RWPE2 (cell line): ENCODE data around the gene MAP4K2.

ENCODE experiments used
- ATAC-seq: fragments of 200-7000 bp; cut with Tn5 transposase; 3 replicates; pipeline ENCODE4 v1.9.1; 2021; ENCODE audit warnings: low read depth
- DNase-seq: peaks from one replicate; pipeline ENCODE4 v3.0.0-alpha.2; 2020; ENCODE audit warnings: low spot score
- H3K27ac ChIP-seq: fragments of 450-650 bp; 2 replicates; pipeline ENCODE4 v1.5.1; 2017; ENCODE audit warnings: mild to moderate bottlenecking; ENCODE audit not compliant: poor library complexity, severe bottlenecking
- H3K27me3 ChIP-seq: fragments of 250-450 bp; sonication (Bioruptor Pico); 2 replicates; pipeline ENCODE4 v1.5.1; 2021; ENCODE audit warnings: mild to moderate bottlenecking, moderate library complexity; ENCODE audit not compliant: insufficient read depth, poor library complexity, severe bottlenecking
- H3K36me3 ChIP-seq: fragments of 250-450 bp; sonication (Bioruptor Pico); 2 replicates; pipeline ENCODE4 v1.5.1; 2020; ENCODE audit warnings: low read depth, mild to moderate bottlenecking, moderate library complexity
- H3K4me1 ChIP-seq: fragments of 250-450 bp; sonication (Bioruptor Pico); 2 replicates; pipeline ENCODE4 v1.5.1; 2021; ENCODE audit warnings: mild to moderate bottlenecking, moderate library complexity; ENCODE audit not compliant: insufficient read depth, poor library complexity, severe bottlenecking
- H3K4me3 ChIP-seq: fragments of 250-450 bp; sonication (Bioruptor Pico); 2 replicates; pipeline ENCODE4 v1.5.1; 2021; ENCODE audit warnings: mild to moderate bottlenecking, moderate library complexity; ENCODE audit not compliant: severe bottlenecking
- H3K9me3 ChIP-seq: fragments of 250-450 bp; sonication (Bioruptor Pico); 2 replicates; pipeline ENCODE4 v1.5.1; 2021; ENCODE audit warnings: mild to moderate bottlenecking, moderate library complexity; ENCODE audit not compliant: severe bottlenecking
- CTCF ChIP-seq: fragments of 450-650 bp; IDR thresholded peaks from one replicate; pipeline ENCODE4 v1.5.1; 2017; ENCODE audit warnings: mild to moderate bottlenecking, moderate library complexity; ENCODE audit not compliant: poor library complexity, severe bottlenecking

MAP4K2 gene

GRCh38 chr11:64744544-64745188, 58.3 kb downstream of the MAP4K2 start:
- no peaks in the 10 kb centered on the region for H3K36me3 ChIP-seq
- no peak for ATAC-seq
- peak overlapping the region; percentile 25 for H3K4me3 ChIP-seq
- no peak for DNase-seq
- no peak overlapping the region for H3K27ac ChIP-seq
- no peaks in the 10 kb centered on the region for H3K9me3 ChIP-seq
- peaks cover 4% of the 10 kb centered on the region for H3K4me1 ChIP-seq
- peaks cover 23% of the 10 kb centered on the region for H3K27me3 ChIP-seq
- TF ChIP-seq CTCF: no peak

GRCh38 chr11:64743591-64744543, 59.1 kb downstream of the MAP4K2 start, which contains the start of gene RASGRP2:
Gene RASGRP2 (minus strand): TSS chr11:64744142. CDS start chr11:64742866, 1,276 bp downstream.
- Histone ChIP-seq H3K27ac (no peak within 1 kb of the TSS), H3K27me3 (peaks cover 23% of the 10 kb centered on the region), H3K36me3 (no peaks in the 10 kb centered on the region), H3K4me3 (peak within 1 kb of the TSS; percentile 25), H3K9me3 (no peaks in the 10 kb centered on the region), H3K4me1 (peaks cover 4% of the 10 kb centered on the region)
- peak; percentile 35 for TF ChIP-seq CTCF
- DNase-seq (no peak), ATAC-seq (peak; percentile 35)

- ATAC-seq: peak; percentile 48
- no peaks in the 10 kb centered on the region for H3K36me3 ChIP-seq
- no peaks in the 10 kb centered on the region for H3K9me3 ChIP-seq
- DNase-seq: no peak
- peak; percentile 81 for TF ChIP-seq CTCF
- H3K4me1 ChIP-seq: no peaks in the 10 kb centered on the region
- no peak overlapping the region for H3K27ac ChIP-seq
- H3K27me3 ChIP-seq: peaks cover 23% of the 10 kb centered on the region
- peak overlapping the region; percentile 25 for H3K4me3 ChIP-seq
Measured at GRCh38 chr11:64742889-64743590, 60.0 kb downstream of the MAP4K2 start.

- no peaks in the 10 kb centered on the region for H3K36me3 ChIP-seq
- peak; percentile 19 for ATAC-seq
- peaks cover 23% of the 10 kb centered on the region for H3K27me3 ChIP-seq
- TF ChIP-seq CTCF: no peak
- H3K4me1 ChIP-seq: no peaks in the 10 kb centered on the region
- DNase-seq: no peak
- no peaks in the 10 kb centered on the region for H3K9me3 ChIP-seq
- no peak overlapping the region for H3K27ac ChIP-seq
- H3K4me3 ChIP-seq: peak overlapping the region; percentile 25
Measured at GRCh38 chr11:64742087-64742888, 60.7 kb downstream of the MAP4K2 start.
